ENCODE data around the gene EXOC4. TPM values are rescaled to one million over a fixed set of nuclear protein-coding genes. Genes with fewer than 3 reads are reported as not detected.

The EXOC4 gene
- total RNA-seq, 1 experiment from 2014 or later = 111 TPM

- Histone ChIP-seq H3K36me3 (ENCODE audit: insufficient read depth, low read length) (no peaks in the 10 kb centered on the region), H3K4me2 (ENCODE audit: low read depth, low read length, poor library complexity, severe bottlenecking) (no peak overlapping the region), H3K4me3 (ENCODE audit: low read length) (no peak overlapping the region)
These were observed 239.2 kb downstream of the EXOC4 start for GRCh38 chr7:133491846-133492652.

GRCh38 chr7:133497061-133497460 is 244.2 kb downstream of the EXOC4 start:
- Histone ChIP-seq H3K27me3 (ENCODE audit: low read length) (no peaks in the 10 kb centered on the region), H3K4me1 (ENCODE audit: low read length) (no peaks in the 10 kb centered on the region), H3K9me2 (replicated peaks; ENCODE audit: insufficient read depth, low read length) (no peaks in the 10 kb centered on the region), H4K20me1 (ENCODE audit: insufficient read depth, low read depth, low read length) (no peaks in the 10 kb centered on the region), H2AFZ (ENCODE audit: low read length) (no peak overlapping the region), H3K36me3 (ENCODE audit: insufficient read depth, low read length) (no peaks in the 10 kb centered on the region), H3K27ac (ENCODE audit: low read length) (no peak overlapping the region), H3K9me3 (ENCODE audit: low read length) (no peaks in the 10 kb centered on the region), H3K4me2 (ENCODE audit: low read depth, low read length, poor library complexity, severe bottlenecking) (no peak overlapping the region), H3K79me2 (ENCODE audit: low read length) (no peaks in the 10 kb centered on the region), H3K4me3 (ENCODE audit: low read length) (no peak overlapping the region), H3K9ac (ENCODE audit: low read length) (no peak overlapping the region)
- DNase-seq = no peak

More at GRCh38 chr7:133491846-133492652, 239.2 kb downstream of the EXOC4 start:
- no peaks in the 10 kb centered on the region for H3K27me3 ChIP-seq (ENCODE audit: low read length)
- H2AFZ ChIP-seq (ENCODE audit: low read length) = no peak overlapping the region
- no peaks in the 10 kb centered on the region for H3K9me2 ChIP-seq (replicated peaks; ENCODE audit: insufficient read depth, low read length)
- H4K20me1 ChIP-seq (ENCODE audit: insufficient read depth, low read depth, low read length) = no peaks in the 10 kb centered on the region
- H3K9ac ChIP-seq (ENCODE audit: low read length) = no peak overlapping the region
- no peak overlapping the region for H3K27ac ChIP-seq (ENCODE audit: low read length)
- no peaks in the 10 kb centered on the region for H3K79me2 ChIP-seq (ENCODE audit: low read length)
- peak; percentile 27 for DNase-seq
- no peaks in the 10 kb centered on the region for H3K9me3 ChIP-seq (ENCODE audit: low read length)
- H3K4me1 ChIP-seq (ENCODE audit: low read length) = no peaks in the 10 kb centered on the region

GRCh38 chr7:133501771-133502170 is 248.9 kb downstream of the EXOC4 start:
- Histone ChIP-seq H3K4me2 (ENCODE audit: low read depth, low read length, poor library complexity, severe bottlenecking) (no peak overlapping the region), H3K9me2 (replicated peaks; ENCODE audit: insufficient read depth, low read length) (no peaks in the 10 kb centered on the region), H3K79me2 (ENCODE audit: low read length) (no peaks in the 10 kb centered on the region), H3K27me3 (ENCODE audit: low read length) (no peaks in the 10 kb centered on the region), H3K4me1 (ENCODE audit: low read length) (peaks cover 6% of the 10 kb centered on the region), H3K4me3 (ENCODE audit: low read length) (no peak overlapping the region), H3K27ac (ENCODE audit: low read length) (no peak overlapping the region), H3K36me3 (ENCODE audit: insufficient read depth, low read length) (no peaks in the 10 kb centered on the region), H4K20me1 (ENCODE audit: insufficient read depth, low read depth, low read length) (no peaks in the 10 kb centered on the region), H2AFZ (ENCODE audit: low read length) (no peak overlapping the region), H3K9ac (ENCODE audit: low read length) (no peak overlapping the region), H3K9me3 (ENCODE audit: low read length) (no peaks in the 10 kb centered on the region)
- no peak for DNase-seq

GRCh38 chr7:133502498-133502897 is 249.6 kb downstream of the EXOC4 start:
- H3K79me2 ChIP-seq (ENCODE audit: low read length) = no peaks in the 10 kb centered on the region
- H2AFZ ChIP-seq (ENCODE audit: low read length) = no peak overlapping the region
- no peaks in the 10 kb centered on the region for H3K9me2 ChIP-seq (replicated peaks; ENCODE audit: insufficient read depth, low read length)
- no peak overlapping the region for H3K4me3 ChIP-seq (ENCODE audit: low read length)
- no peaks in the 10 kb centered on the region for H4K20me1 ChIP-seq (ENCODE audit: insufficient read depth, low read depth, low read length)
- H3K4me1 ChIP-seq (ENCODE audit: low read length) = peaks cover 6% of the 10 kb centered on the region
- H3K36me3 ChIP-seq (ENCODE audit: insufficient read depth, low read length) = no peaks in the 10 kb centered on the region
- DNase-seq = no peak
- H3K27me3 ChIP-seq (ENCODE audit: low read length) = no peaks in the 10 kb centered on the region
- no peak overlapping the region for H3K4me2 ChIP-seq (ENCODE audit: low read depth, low read length, poor library complexity, severe bottlenecking)
- no peak overlapping the region for H3K27ac ChIP-seq (ENCODE audit: low read length)
- no peaks in the 10 kb centered on the region for H3K9me3 ChIP-seq (ENCODE audit: low read length)
- H3K9ac ChIP-seq (ENCODE audit: low read length) = no peak overlapping the region

GRCh38 chr7:133502972-133503371 is 250.1 kb downstream of the EXOC4 start:
- no peak overlapping the region for H2AFZ ChIP-seq (ENCODE audit: low read length)
- no peaks in the 10 kb centered on the region for H4K20me1 ChIP-seq (ENCODE audit: insufficient read depth, low read depth, low read length)
- H3K4me1 ChIP-seq (ENCODE audit: low read length) = peaks cover 6% of the 10 kb centered on the region
- no peak overlapping the region for H3K27ac ChIP-seq (ENCODE audit: low read length)
- H3K9me3 ChIP-seq (ENCODE audit: low read length) = no peaks in the 10 kb centered on the region
- no peaks in the 10 kb centered on the region for H3K36me3 ChIP-seq (ENCODE audit: insufficient read depth, low read length)
- H3K9ac ChIP-seq (ENCODE audit: low read length) = no peak overlapping the region
- no peak overlapping the region for H3K4me3 ChIP-seq (ENCODE audit: low read length)
- H3K9me2 ChIP-seq (replicated peaks; ENCODE audit: insufficient read depth, low read length) = no peaks in the 10 kb centered on the region
- H3K27me3 ChIP-seq (ENCODE audit: low read length) = no peaks in the 10 kb centered on the region
- H3K4me2 ChIP-seq (ENCODE audit: low read depth, low read length, poor library complexity, severe bottlenecking) = no peak overlapping the region
- H3K79me2 ChIP-seq (ENCODE audit: low read length) = no peaks in the 10 kb centered on the region
- no peak for DNase-seq

GRCh38 chr7:133504825-133505224 is 251.9 kb downstream of the EXOC4 start:
- DNase-seq = no peak
- Histone ChIP-seq H3K9ac (ENCODE audit: low read length) (no peak overlapping the region), H3K79me2 (ENCODE audit: low read length) (no peaks in the 10 kb centered on the region), H4K20me1 (ENCODE audit: insufficient read depth, low read depth, low read length) (no peaks in the 10 kb centered on the region), H3K36me3 (ENCODE audit: insufficient read depth, low read length) (no peaks in the 10 kb centered on the region), H3K4me2 (ENCODE audit: low read depth, low read length, poor library complexity, severe bottlenecking) (no peak overlapping the region), H3K9me2 (replicated peaks; ENCODE audit: insufficient read depth, low read length) (no peaks in the 10 kb centered on the region), H3K4me3 (ENCODE audit: low read length) (no peak overlapping the region), H3K4me1 (ENCODE audit: low read length) (peaks cover 6% of the 10 kb centered on the region), H3K9me3 (ENCODE audit: low read length) (no peaks in the 10 kb centered on the region), H3K27ac (ENCODE audit: low read length) (no peak overlapping the region), H3K27me3 (ENCODE audit: low read length) (no peaks in the 10 kb centered on the region), H2AFZ (ENCODE audit: low read length) (no peak overlapping the region)

- no peaks in the 10 kb centered on the region for H3K9me3 ChIP-seq (ENCODE audit: low read length)
- no peaks in the 10 kb centered on the region for H3K79me2 ChIP-seq (ENCODE audit: low read length)
- H3K9me2 ChIP-seq (replicated peaks; ENCODE audit: insufficient read depth, low read length) = no peaks in the 10 kb centered on the region
- H3K4me3 ChIP-seq (ENCODE audit: low read length) = no peak overlapping the region
- H3K9ac ChIP-seq (ENCODE audit: low read length) = no peak overlapping the region
- H3K4me1 ChIP-seq (ENCODE audit: low read length) = no peaks in the 10 kb centered on the region
- no peaks in the 10 kb centered on the region for H3K27me3 ChIP-seq (ENCODE audit: low read length)
- no peak overlapping the region for H3K4me2 ChIP-seq (ENCODE audit: low read depth, low read length, poor library complexity, severe bottlenecking)
- H4K20me1 ChIP-seq (ENCODE audit: insufficient read depth, low read depth, low read length) = 0 out of 2 replicates have a peak, but pooled peaks cover 5% of the 10 kb centered on the region
- no peak overlapping the region for H3K27ac ChIP-seq (ENCODE audit: low read length)
- DNase-seq = no peak
- H3K36me3 ChIP-seq (ENCODE audit: insufficient read depth, low read length) = no peaks in the 10 kb centered on the region
- H2AFZ ChIP-seq (ENCODE audit: low read length) = no peak overlapping the region
These were observed 256.9 kb downstream of the EXOC4 start for GRCh38 chr7:133509822-133510221.

GRCh38 chr7:133510326-133511055 is 257.6 kb downstream of the EXOC4 start:
- Histone ChIP-seq H3K4me2 (ENCODE audit: low read depth, low read length, poor library complexity, severe bottlenecking) (no peak overlapping the region), H3K27me3 (ENCODE audit: low read length) (no peaks in the 10 kb centered on the region), H3K9ac (ENCODE audit: low read length) (no peak overlapping the region), H3K4me1 (ENCODE audit: low read length) (no peaks in the 10 kb centered on the region), H3K9me3 (ENCODE audit: low read length) (no peaks in the 10 kb centered on the region), H3K9me2 (replicated peaks; ENCODE audit: insufficient read depth, low read length) (no peaks in the 10 kb centered on the region), H2AFZ (ENCODE audit: low read length) (no peak overlapping the region), H3K27ac (ENCODE audit: low read length) (no peak overlapping the region), H3K4me3 (ENCODE audit: low read length) (no peak overlapping the region), H3K36me3 (ENCODE audit: insufficient read depth, low read length) (no peaks in the 10 kb centered on the region), H4K20me1 (ENCODE audit: insufficient read depth, low read depth, low read length) (0 out of 2 replicates have a peak, but pooled peaks cover 5% of the 10 kb centered on the region), H3K79me2 (ENCODE audit: low read length) (no peaks in the 10 kb centered on the region)
- DNase-seq = no peak

Data from Karpas-422 (cell line).